NCI-H2171 treated with DMSO at 0.1 percent for 48 hours (cell line): Measurements from ENCODE around the gene ADGRF1.
"Not testable (repeated sequence)": the region's sequence is repeated elsewhere in the genome, so short reads cannot be mapped to it uniquely, and the experiment has no call there.

Experiments
- DNase-seq: peaks from one replicate; lab custom pipeline; 2025; lab: John Stamatoyannopoulos, UW

ADGRF1 gene

DNA sequence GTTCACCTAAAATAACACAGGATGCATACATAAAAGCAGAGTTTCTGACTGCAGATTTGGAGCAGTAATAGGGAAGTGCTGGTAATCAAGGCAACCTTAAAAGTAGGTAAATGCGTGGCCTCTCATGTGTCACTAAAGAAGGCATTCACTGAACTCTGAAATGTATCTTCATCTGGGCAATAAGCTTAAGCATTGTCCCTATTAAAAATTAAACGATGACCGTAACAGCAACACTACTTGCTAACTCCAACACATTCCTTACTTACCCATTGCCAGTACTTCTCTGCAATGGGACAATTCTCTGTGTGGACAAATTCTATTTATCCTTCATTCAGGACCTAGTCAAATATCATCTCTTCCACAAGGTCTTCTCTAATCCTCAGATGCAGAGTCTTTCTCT lies 19.9 kb downstream of the ADGRF1 start:
- DNase-seq, result no peak

- no peak for DNase-seq
Observed at GRCh38 chr6:47019941-47020340, 22.2 kb downstream of the ADGRF1 start.

GRCh38 chr6:47016909-47017308 lies 25.2 kb downstream of the ADGRF1 start:
- no peak for DNase-seq

GRCh38 chr6:47016261-47016660 lies 25.9 kb downstream of the ADGRF1 start:
- peak; percentile 92 for DNase-seq

GRCh38 chr6:47014401-47014800 lies 27.7 kb downstream of the ADGRF1 start:
- no peak for DNase-seq

DNA sequence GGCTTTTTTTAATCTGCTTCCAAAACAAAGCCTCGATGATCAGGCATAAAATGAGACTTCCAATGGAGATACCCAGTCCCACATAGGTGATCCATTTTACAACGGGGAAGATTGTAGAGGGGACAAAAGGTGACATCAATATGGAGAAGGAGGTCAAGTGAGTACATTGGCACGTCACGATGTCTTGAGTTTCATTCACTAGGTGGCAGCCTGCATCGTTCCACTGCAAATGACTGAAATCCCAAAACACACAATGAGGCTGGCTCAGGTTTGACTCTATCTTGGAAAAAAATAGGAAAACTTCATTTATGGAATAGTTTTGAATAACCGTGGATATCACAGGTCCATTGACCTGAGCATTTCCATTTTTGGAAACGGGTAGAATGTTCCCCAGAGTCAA lies 32.5 kb downstream of the ADGRF1 start:
- DNase-seq, result no peak

GRCh38 chr6:47008397-47008763 lies 33.8 kb downstream of the ADGRF1 start:
- no peak for DNase-seq

- DNase-seq, result no peak
Observed at GRCh38 chr6:47007657-47008396, 34.3 kb downstream of the ADGRF1 start.

- DNase-seq, result no peak
Observed at GRCh38 chr6:47005486-47005885, 36.6 kb downstream of the ADGRF1 start.

- DNase-seq, result no peak
Observed at GRCh38 chr6:47004463-47004862, 37.7 kb downstream of the ADGRF1 start.

DNA sequence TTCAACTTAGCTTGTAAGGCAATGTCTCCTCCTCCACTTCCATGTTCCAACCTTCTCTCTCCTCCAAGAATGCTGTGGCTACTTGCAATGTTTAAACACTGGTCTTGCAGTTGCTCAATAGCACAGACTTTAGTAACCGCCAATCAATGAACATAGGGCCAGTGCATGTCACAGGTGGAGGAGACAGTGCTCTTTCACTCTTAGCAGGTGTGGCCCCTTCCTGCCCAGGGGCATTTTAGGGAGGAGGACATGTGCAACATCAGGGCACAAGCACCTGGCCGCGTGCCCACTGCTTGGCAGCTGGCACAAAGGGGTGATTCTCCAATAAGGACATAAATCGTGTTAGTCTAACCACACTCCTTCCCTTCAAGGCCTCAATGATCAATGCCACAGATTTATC lies 41.3 kb downstream of the ADGRF1 start:
- DNase-seq, result peak; percentile 16

DNA sequence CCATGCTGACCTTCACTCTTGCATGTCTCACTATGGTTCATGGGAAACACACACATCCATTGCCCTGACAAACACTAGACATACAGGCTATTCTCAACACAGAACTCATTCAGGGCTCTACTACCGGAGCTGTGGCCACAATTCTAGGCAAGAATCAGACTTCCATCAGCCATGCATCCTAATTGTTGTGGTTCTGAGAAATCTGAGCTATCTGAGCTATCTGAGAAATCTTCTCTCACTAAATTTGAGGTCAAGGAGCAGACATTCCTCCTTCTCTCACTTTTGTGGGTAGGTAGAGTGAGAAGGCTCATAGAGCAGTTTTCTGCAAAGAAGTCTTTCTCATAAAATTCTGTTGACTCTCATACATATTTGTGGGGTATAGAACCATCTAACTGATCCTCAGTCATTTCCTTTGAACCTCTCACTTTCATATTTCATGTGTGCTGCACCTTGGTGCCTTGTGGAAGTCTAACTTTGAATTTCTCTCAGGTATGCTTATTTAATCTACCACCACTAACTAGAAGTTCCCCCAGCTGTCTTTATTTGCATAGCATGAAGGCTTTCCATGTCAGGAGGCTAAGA lies 43.6 kb downstream of the ADGRF1 start:
- no peak for DNase-seq

- no peak for DNase-seq
Observed at GRCh38 chr6:46997646-46998045, 44.5 kb downstream of the ADGRF1 start.

GRCh38 chr6:46996860-46997641 lies 45.1 kb downstream of the ADGRF1 start:
- DNase-seq, result no peak

DNA sequence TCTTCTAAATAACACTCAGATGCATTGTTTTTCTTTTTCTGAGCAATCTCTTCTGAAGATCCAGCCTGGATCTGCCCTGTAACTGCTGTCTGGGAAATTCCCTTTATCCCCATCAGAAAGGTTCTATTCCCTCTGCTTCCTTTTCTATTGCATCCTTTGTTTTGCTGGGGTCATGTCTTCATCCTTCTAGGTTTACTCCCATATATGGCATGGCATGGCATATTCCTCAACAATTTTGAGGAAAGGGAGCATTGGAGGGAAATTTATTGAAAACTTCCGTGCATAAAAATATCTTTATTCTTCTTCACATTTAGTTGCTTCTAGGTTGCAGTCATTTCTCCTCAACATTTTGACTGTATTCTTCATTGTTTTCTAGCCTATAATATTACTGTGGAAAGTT lies 47.2 kb downstream of the ADGRF1 start:
- no peak for DNase-seq

GRCh38 chr6:46993846-46994245 lies 48.3 kb downstream of the ADGRF1 start:
- DNase-seq, result no peak

DNA sequence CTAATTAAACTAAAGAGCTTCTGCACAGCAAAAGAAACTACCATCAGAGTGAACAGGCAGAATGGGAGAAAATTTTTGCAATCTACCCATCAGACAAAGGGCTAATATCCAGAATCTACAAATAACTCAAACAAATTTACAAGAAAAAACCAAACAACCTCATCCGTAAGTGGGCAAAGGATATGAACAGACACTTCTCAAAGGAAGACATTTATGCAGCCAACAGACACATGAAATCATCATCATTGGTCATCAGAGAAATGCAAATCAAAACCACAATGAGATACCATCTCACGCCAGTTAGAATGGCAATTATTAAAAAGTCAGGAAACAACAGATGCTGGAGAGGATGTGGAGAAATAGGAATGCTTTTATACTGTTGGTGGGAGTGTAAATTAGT lies 49.7 kb downstream of the ADGRF1 start:
- not testable (repeated sequence) for DNase-seq

DNA sequence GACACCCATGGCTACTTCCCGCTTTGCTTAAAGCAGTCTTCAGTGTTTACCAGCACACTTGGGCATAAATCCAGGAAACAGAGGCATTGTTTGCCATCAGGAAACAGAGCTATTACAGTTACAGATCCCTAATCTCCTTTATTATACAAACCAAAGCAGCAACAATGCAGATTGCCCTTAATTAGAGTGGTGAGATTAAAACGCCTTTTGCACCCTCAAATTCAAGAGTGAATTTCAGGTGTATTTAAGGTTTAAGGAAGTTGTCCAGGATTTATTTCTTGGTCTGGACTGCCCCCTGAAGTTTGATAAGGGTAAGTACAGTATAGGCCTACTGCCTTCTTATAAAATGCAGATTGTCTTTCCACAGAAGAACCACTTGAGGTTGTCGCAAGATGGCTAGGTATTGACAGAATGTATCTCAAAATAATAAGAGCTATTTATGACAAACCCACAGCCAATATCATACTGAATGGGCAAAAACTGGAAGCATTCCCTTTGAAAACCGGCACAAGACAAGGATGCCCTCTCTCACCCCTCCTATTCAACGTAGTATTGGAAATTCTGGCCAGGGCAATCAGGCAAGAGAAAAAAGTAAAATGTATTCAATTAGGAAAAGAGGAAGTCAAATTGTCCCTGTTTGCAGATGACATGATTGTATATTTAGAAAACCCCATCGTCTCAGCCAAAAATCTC lies 51.2 kb downstream of the ADGRF1 start:
- DNase-seq, result peak; percentile 70

DNA sequence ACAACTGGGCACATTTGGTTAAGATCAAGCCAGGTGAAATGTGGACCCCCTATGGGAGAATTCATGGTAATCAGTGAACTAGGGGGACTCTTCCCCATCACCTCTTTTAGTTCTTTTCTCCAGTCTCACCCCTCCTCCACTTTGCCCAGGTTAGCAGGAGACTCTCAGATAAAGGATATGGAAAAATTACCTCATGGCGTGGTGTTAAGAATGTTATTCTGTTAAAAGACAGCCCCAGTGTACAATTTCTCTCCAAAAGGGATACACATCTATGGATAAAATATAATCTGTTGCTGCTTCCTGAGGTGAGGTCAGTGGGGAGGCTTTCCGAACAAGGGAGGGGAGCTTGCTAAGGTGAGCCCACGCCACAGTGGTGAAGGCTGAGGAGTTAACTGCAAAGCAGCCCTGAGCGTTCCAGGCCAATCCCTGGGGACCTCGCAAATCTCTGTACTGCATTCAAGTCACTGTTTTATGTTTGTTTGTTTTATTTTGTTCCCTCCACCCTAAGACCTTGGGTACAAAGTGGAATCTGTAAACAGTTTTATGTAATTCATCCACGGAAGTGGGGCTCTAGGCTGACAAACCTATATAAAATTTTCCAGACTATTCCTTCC lies 52.0 kb downstream of the ADGRF1 start:
- DNase-seq, result no peak

DNA sequence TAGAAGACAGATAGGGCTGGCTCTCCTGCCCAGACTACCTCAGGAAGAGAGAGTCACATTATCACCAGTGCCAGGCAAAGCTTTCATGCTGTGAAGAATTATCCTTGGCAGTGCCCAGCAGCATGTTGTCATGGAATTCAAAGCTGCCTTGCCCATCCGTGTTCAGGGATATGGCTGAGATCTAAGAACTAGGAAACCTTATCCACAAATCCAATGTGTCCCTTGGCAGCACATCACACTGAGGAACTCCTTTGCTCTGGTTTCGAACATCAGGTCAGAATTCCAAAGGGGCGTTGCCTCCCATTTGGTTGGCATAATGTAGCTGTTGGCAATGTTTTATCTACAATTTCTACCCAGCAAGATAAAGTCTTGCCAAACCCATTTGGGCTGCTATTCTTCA lies 52.7 kb downstream of the ADGRF1 start:
- no peak for DNase-seq

GRCh38 chr6:46985943-46986342 lies 56.2 kb downstream of the ADGRF1 start:
- no peak for DNase-seq

DNA sequence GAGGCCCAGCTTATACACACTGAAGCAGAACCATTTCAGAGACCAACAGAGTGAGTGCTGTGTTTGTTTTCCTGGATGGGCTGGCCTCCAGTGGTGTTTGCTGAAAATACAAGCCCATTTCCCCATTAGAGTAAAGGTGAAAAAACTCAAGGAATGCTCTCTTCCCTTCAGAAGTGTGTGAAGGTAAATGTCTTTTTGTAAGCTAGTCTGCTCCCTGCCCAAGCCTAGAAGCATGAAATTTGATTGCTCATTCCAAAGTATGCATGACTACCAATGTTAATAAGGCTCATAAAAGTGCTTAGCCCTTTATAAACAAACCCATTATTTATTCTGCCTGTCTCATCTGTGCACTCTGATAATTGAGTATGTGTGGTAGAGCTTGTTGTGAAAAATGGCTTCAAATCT lies 59.1 kb downstream of the ADGRF1 start:
- no peak for DNase-seq
